Measurements from ENCODE around the gene ANKDD1A. TPM values are rescaled to one million over a fixed set of nuclear protein-coding genes. Genes with fewer than 3 reads are reported as not detected.

ANKDD1A gene
- total RNA-seq, 4 donors from 2014 or later: 4.6 to 15.6 (median 8.5) TPM

- ATAC-seq: no peak
- H3K27ac ChIP-seq: no peak overlapping the region
- H3K9me3 ChIP-seq: no peaks in the 10 kb centered on the region
- H3K27me3 ChIP-seq: no peaks in the 10 kb centered on the region
- H3K4me1 ChIP-seq: no peaks in the 10 kb centered on the region
- 78 to 88% methylated on average over 8 to 10 of the region's 10 CpGs for WGBS, 2 donors (ENCODE audit: low coverage in 1 of 2)
- TF ChIP-seq POLR2AphosphoS5 (IDR thresholded peaks at IDR 0.05) (no peak), POLR2A (IDR thresholded peaks at IDR 0.05) (no peak), EP300 (IDR thresholded peaks at IDR 0.05) (no peak)
- TF ChIP-seq, protein P1, sequence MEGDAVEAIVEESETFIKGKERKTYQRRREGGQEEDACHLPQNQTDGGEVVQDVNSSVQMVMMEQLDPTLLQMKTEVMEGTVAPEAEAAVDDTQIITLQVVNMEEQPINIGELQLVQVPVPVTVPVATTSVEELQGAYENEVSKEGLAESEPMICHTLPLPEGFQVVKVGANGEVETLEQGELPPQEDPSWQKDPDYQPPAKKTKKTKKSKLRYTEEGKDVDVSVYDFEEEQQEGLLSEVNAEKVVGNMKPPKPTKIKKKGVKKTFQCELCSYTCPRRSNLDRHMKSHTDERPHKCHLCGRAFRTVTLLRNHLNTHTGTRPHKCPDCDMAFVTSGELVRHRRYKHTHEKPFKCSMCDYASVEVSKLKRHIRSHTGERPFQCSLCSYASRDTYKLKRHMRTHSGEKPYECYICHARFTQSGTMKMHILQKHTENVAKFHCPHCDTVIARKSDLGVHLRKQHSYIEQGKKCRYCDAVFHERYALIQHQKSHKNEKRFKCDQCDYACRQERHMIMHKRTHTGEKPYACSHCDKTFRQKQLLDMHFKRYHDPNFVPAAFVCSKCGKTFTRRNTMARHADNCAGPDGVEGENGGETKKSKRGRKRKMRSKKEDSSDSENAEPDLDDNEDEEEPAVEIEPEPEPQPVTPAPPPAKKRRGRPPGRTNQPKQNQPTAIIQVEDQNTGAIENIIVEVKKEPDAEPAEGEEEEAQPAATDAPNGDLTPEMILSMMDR (IDR thresholded peaks at IDR 0.05): no peak
- peaks cover 0 to 61% of the 10 kb centered on the region in 2 donors for H3K36me3 ChIP-seq
- H3K4me3 ChIP-seq: no peak overlapping the region
Measured at GRCh38 chr15:64928626-64929220, 17.0 kb downstream of the ANKDD1A start.

GRCh38 chr15:64930019-64930652 lies 18.4 kb downstream of the ANKDD1A start:
- ATAC-seq: no peak
- Histone ChIP-seq H3K36me3 (peaks cover 0 to 74% of the 10 kb centered on the region in 2 donors), H3K4me3 (no peak overlapping the region), H3K27me3 (no peaks in the 10 kb centered on the region), H3K4me1 (no peaks in the 10 kb centered on the region), H3K9me3 (no peaks in the 10 kb centered on the region), H3K27ac (no peak overlapping the region)
- TF ChIP-seq EP300 (IDR thresholded peaks at IDR 0.05) (no peak), POLR2AphosphoS5 (IDR thresholded peaks at IDR 0.05) (no peak), POLR2A (IDR thresholded peaks at IDR 0.05) (no peak)
- TF ChIP-seq, protein P1 (IDR thresholded peaks at IDR 0.05): no peak
- 85 to 89% methylated on average over 9 to 10 of the region's 10 CpGs for WGBS, 2 donors (ENCODE audit: low coverage in 1 of 2)

GRCh38 chr15:64930778-64931371 lies 19.2 kb downstream of the ANKDD1A start:
- H3K27ac ChIP-seq: no peak overlapping the region
- no peaks in the 10 kb centered on the region for H3K27me3 ChIP-seq
- peaks cover 0 to 77% of the 10 kb centered on the region in 2 donors for H3K36me3 ChIP-seq
- H3K9me3 ChIP-seq: no peaks in the 10 kb centered on the region
- TF ChIP-seq, protein P1 (IDR thresholded peaks at IDR 0.05): no peak
- no peak for TF ChIP-seq POLR2A (IDR thresholded peaks at IDR 0.05)
- WGBS, 2 donors (ENCODE audit: low coverage in 1 of 2): 20 to 41% methylated on average over 1 to 3 of the region's 11 CpGs
- no peaks in the 10 kb centered on the region for H3K4me1 ChIP-seq
- no peak for ATAC-seq
- no peak overlapping the region for H3K4me3 ChIP-seq

DNA sequence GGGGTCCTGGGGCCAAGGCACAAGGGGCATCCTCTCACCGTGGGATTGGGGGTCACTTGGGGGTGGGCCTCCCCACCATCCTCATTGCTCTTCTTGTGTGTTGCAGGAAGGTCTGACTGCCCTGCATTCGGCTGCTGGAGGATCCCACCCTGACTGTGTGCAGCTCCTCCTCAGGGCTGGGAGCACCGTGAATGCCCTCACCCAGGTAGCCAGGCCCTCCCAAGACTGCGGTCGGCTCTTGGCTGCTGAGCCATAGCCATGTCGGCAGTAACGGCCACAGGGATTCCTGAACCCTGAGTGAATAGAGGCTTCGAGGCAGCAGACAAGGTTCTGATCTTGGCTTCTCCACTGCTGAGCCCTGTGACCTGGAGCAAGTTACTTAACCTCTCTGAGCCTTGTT lies 19.7 kb downstream of the ANKDD1A start:
- WGBS, 2 donors (ENCODE audit: low coverage in 1 of 2): 100% methylated on average over 1 of the region's 8 CpGs
- TF ChIP-seq POLR2AphosphoS5 (IDR thresholded peaks at IDR 0.05) (no peak), POLR2A (IDR thresholded peaks at IDR 0.05) (no peak), EP300 (IDR thresholded peaks at IDR 0.05) (no peak)
- TF ChIP-seq, protein P1 (IDR thresholded peaks at IDR 0.05): no peak
- H3K36me3 ChIP-seq: peaks cover 0 to 75% of the 10 kb centered on the region in 2 donors
- no peak overlapping the region for H3K27ac ChIP-seq
- no peaks in the 10 kb centered on the region for H3K27me3 ChIP-seq
- no peak overlapping the region for H3K4me3 ChIP-seq
- ATAC-seq: no peak
- no peaks in the 10 kb centered on the region for H3K9me3 ChIP-seq
- no peaks in the 10 kb centered on the region for H3K4me1 ChIP-seq

DNA sequence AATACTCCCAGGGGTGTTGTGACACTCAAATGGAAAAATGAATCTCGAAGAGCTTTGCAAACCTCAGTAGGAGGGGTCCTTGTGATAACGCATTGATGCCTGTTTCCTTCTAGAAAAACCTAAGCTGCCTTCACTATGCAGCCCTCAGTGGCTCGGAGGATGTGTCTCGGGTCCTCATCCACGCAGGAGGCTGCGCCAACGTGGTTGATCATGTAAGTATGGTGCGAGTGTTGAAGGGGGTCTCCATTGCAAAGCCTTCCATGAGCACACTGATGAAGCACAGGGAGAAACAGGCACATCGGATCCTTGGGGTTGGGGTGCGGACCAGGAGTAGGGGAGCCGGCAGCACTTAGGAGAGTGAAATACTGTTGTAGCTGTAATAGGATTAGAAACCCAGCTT lies 22.3 kb downstream of the ANKDD1A start:
- no peaks in the 10 kb centered on the region for H3K27me3 ChIP-seq
- TF ChIP-seq EP300 (IDR thresholded peaks at IDR 0.05) (no peak), POLR2A (IDR thresholded peaks at IDR 0.05) (no peak), POLR2AphosphoS5 (IDR thresholded peaks at IDR 0.05) (no peak)
- TF ChIP-seq, protein P1 (IDR thresholded peaks at IDR 0.05): no peak
- ATAC-seq: no peak
- H3K4me3 ChIP-seq: no peak overlapping the region
- no peak overlapping the region for H3K27ac ChIP-seq
- 96 to 97% methylated on average over 5 to 10 of the region's 11 CpGs for WGBS, 2 donors (ENCODE audit: low coverage in 1 of 2)
- H3K36me3 ChIP-seq: peaks cover 0 to 65% of the 10 kb centered on the region in 2 donors
- no peaks in the 10 kb centered on the region for H3K9me3 ChIP-seq
- H3K4me1 ChIP-seq: no peaks in the 10 kb centered on the region
